22Rv1 (cell line): ENCODE data around the gene CEBPA.

Experiments used
- H3K27ac ChIP-seq: fragments of 450-650 bp; 2 replicates; pipeline ENCODE4 v1.5.1; 2017
- CTCF ChIP-seq: fragments of 450-650 bp; IDR thresholded peaks from 2 replicates; pipeline ENCODE4 v1.5.1; 2017; ENCODE audit warnings: mild to moderate bottlenecking
- ZFX ChIP-seq: fragments of 450-650 bp; IDR thresholded peaks from 2 replicates; pipeline ENCODE4 v1.6.1; 2017; ENCODE audit warnings: antibody characterized with exemption, borderline replicate concordance

Gene CEBPA

GRCh38 chr19:33273881-33274662 lies 28.3 kb downstream of the CEBPA start:
- H3K27ac ChIP-seq = peak overlapping the region; percentile 55
- TF ChIP-seq ZFX (no peak), CTCF (no peak)

- H3K27ac ChIP-seq = no peak overlapping the region
- TF ChIP-seq CTCF = no peak
- TF ChIP-seq ZFX = no peak
Observed at GRCh38 chr19:33273065-33273736, 29.1 kb downstream of the CEBPA start.

GRCh38 chr19:33271246-33272021 lies 30.9 kb downstream of the CEBPA start:
- no peak overlapping the region for H3K27ac ChIP-seq
- no peak for TF ChIP-seq ZFX
- no peak for TF ChIP-seq CTCF

- H3K27ac ChIP-seq = no peak overlapping the region
- TF ChIP-seq ZFX (no peak), CTCF (no peak)
Observed at GRCh38 chr19:33270769-33271168, 31.6 kb downstream of the CEBPA start.

- TF ChIP-seq CTCF (no peak), ZFX (no peak)
- no peak overlapping the region for H3K27ac ChIP-seq
Observed at GRCh38 chr19:33269016-33269415, 33.3 kb downstream of the CEBPA start.

- TF ChIP-seq CTCF (no peak), ZFX (no peak)
- no peak overlapping the region for H3K27ac ChIP-seq
Observed at GRCh38 chr19:33268162-33268991, 34.0 kb downstream of the CEBPA start.
